Measurements from ENCODE around the gene ZG16B.

DNA sequence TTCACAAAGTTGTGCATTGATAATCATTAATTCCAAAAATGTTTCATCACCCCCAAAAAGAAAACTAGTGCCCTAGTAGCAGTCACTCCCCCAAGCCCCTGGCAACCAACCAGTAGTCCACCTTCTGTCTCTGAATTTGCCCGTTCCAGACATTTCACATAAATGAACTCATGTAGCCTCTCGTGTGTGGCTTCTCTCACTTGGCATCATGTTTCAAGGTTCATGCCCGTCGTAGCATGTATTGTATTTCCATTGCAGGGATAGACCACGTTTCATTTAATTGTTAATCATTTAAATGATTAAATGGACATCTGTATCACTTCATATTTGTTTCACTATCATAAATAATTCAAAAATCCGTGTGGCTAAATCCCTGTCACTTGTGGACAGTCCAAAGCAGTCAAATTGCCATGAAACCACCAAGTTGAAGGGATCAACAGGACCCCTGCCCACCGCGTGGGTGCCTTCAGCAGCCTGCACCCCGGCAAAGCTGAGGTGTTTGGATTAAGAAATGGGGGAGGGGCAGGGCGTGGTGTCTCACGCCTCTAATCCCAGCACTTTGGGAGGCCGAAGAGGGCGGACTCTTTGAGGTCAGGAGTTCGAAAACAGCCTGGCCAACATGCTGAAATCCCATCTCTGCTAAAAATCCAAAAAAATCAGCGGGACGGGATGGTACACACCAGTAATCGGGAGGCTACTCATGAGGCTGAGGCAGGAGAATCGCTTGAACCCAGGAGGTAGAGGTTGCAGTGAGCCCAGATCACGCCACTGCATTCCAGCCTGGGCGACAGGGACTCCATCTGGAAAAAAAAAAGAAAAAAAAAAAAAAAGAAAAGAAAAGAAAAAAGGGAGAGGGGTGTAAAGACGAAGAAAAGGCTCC, 44.2 kb downstream of the ZG16B start:
- TF ChIP-seq, protein P1, sequence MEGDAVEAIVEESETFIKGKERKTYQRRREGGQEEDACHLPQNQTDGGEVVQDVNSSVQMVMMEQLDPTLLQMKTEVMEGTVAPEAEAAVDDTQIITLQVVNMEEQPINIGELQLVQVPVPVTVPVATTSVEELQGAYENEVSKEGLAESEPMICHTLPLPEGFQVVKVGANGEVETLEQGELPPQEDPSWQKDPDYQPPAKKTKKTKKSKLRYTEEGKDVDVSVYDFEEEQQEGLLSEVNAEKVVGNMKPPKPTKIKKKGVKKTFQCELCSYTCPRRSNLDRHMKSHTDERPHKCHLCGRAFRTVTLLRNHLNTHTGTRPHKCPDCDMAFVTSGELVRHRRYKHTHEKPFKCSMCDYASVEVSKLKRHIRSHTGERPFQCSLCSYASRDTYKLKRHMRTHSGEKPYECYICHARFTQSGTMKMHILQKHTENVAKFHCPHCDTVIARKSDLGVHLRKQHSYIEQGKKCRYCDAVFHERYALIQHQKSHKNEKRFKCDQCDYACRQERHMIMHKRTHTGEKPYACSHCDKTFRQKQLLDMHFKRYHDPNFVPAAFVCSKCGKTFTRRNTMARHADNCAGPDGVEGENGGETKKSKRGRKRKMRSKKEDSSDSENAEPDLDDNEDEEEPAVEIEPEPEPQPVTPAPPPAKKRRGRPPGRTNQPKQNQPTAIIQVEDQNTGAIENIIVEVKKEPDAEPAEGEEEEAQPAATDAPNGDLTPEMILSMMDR (conservative IDR thresholded peaks at IDR 0.05 in 1 of 2, IDR thresholded peaks at IDR 0.05 in 1 of 2; ENCODE audit: extremely low read depth in 1 of 2, insufficient read depth in 1 of 2, low read depth in 1 of 2, low read length in 2 of 2) = no peak
- no peak for TF ChIP-seq EZH2 (IDR thresholded peaks at IDR 0.05; ENCODE audit: borderline replicate concordance, low read length)

Measured in mammary epithelial cell (primary cell).